Measurements from ENCODE around the gene CTXN1.

CTXN1 gene

GRCh38 chr19:7912697-7913564 is 13.0 kb downstream of the CTXN1 start:
- no peak for DNase-seq

GRCh38 chr19:7912144-7912696 is 13.7 kb downstream of the CTXN1 start:
- no peak for DNase-seq

GRCh38 chr19:7911508-7912143 is 14.3 kb downstream of the CTXN1 start:
- DNase-seq = no peak

GRCh38 chr19:7910321-7911161 is 15.4 kb downstream of the CTXN1 start:
- DNase-seq = no peak

GRCh38 chr19:7909471-7910067 is 16.4 kb downstream of the CTXN1 start:
- no peak for DNase-seq

GRCh38 chr19:7908742-7909461 is 17.0 kb downstream of the CTXN1 start:
- no peak for DNase-seq

- DNase-seq = no peak
Measured at GRCh38 chr19:7908078-7908699, 17.7 kb downstream of the CTXN1 start.

- no peak for DNase-seq
Measured at GRCh38 chr19:7907544-7907943, 18.4 kb downstream of the CTXN1 start.

GRCh38 chr19:7907122-7907521 is 18.8 kb downstream of the CTXN1 start:
- no peak for DNase-seq

GRCh38 chr19:7905859-7906258 is 20.1 kb downstream of the CTXN1 start:
- DNase-seq = no peak

- no peak for DNase-seq
Measured at GRCh38 chr19:7905268-7905667, 20.7 kb downstream of the CTXN1 start.

- DNase-seq = peak; percentile 63
Measured at GRCh38 chr19:7904074-7905020, 21.6 kb downstream of the CTXN1 start.

GRCh38 chr19:7903244-7904073 is 22.5 kb downstream of the CTXN1 start, which contains the start of gene MAP2K7:
TSS of gene MAP2K7 (plus strand) at chr19:7903877. CDS start at chr19:7903945, 68 bp downstream.
- DNase-seq = peak; percentile 100

GRCh38 chr19:7902796-7903243 is 23.1 kb downstream of the CTXN1 start:
- no peak for DNase-seq

- no peak for DNase-seq
Measured at GRCh38 chr19:7901337-7901736, 24.6 kb downstream of the CTXN1 start.

GRCh38 chr19:7900931-7901330 is 25.0 kb downstream of the CTXN1 start:
- no peak for DNase-seq

GRCh38 chr19:7900401-7900870 is 25.5 kb downstream of the CTXN1 start:
- no peak for DNase-seq

- DNase-seq = no peak
Measured at GRCh38 chr19:7899751-7900378, 26.1 kb downstream of the CTXN1 start.
